Astrocyte of the spinal cord (primary cell): Measurements from ENCODE around the gene SPI1.

Source experiments
- DNase-seq: peaks from one replicate; pipeline ENCODE4 v3.0.0; 2011; ENCODE audit warnings: low read depth, low spot score
- H3K4me3 ChIP-seq: 2 replicates; pipeline ENCODE4 v1.5.1; 2011; ENCODE audit warnings: low read depth, mild to moderate bottlenecking, low read length, moderate library complexity
- in situ Hi-C: cut with HindIII; loops from 2 replicates; pipeline ENCODE4 v1.10.0; 2017; ENCODE audit warnings: low sequenced_read_pairs
- TF ChIP-seq, protein P1 (sequence below): IDR thresholded peaks from 2 replicates; pipeline ENCODE4 v1.5.1; 2012; ENCODE audit warnings: low read depth, mild to moderate bottlenecking, low read length, inconsistent platforms

The SPI1 gene

DNA sequence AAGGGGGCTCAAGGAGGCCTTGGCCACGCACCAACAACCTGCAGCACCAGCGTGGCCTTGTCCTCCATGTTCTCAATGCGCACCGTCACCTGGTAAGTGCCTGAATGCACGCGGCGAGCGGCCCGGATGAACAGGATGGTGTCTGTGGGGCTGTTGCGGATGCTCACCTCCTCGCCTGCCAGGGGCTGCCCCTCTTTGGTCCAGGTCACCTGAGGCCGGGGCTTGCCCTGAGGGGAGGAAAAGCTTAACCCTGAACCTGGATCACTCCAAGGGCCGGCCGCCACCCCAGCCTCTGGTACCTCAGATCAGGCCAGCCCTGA lies 44.9 kb downstream of the SPI1 start:
- in situ Hi-C loops, result no loop called here
- H3K4me3 ChIP-seq, result no peak overlapping the region
- no peak for DNase-seq
- TF ChIP-seq, protein P1, sequence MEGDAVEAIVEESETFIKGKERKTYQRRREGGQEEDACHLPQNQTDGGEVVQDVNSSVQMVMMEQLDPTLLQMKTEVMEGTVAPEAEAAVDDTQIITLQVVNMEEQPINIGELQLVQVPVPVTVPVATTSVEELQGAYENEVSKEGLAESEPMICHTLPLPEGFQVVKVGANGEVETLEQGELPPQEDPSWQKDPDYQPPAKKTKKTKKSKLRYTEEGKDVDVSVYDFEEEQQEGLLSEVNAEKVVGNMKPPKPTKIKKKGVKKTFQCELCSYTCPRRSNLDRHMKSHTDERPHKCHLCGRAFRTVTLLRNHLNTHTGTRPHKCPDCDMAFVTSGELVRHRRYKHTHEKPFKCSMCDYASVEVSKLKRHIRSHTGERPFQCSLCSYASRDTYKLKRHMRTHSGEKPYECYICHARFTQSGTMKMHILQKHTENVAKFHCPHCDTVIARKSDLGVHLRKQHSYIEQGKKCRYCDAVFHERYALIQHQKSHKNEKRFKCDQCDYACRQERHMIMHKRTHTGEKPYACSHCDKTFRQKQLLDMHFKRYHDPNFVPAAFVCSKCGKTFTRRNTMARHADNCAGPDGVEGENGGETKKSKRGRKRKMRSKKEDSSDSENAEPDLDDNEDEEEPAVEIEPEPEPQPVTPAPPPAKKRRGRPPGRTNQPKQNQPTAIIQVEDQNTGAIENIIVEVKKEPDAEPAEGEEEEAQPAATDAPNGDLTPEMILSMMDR, result no peak

DNA sequence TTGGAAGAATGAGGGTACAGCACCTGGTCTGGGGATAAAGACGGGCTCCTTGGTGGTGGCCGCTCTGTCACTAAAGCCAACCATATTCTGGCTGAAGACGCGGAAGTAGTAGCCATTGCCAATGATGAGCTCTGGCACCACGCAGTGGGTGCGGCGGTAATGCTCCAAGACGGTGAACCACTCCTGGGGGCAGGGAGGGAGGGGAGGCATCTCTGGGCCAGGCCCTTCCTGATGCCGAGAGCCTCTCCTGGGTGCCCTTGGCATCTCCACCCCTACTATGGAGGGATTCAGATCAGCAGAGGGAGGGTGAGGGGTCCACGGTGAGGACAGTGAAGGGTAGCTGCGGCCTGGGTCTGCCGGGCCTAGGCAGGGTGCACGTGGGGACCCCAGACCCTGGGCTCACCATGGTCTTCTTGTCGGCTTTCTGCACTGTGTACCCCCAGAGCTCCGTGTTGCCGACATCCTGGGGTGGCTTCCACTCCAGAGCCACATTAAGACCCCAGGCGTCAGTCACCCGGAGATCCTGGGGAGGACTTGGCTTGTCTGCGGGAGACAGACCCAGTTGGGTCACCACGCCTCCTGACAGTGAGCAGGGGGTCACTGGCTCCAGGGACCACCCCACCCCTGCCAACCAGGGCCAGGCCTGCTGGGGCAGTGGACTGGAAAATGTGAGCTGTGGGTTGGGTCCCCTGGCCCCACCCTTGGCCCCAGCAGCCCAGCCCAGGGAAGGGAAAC lies 45.4 kb downstream of the SPI1 start:
- DNase-seq, result no peak
- TF ChIP-seq, protein P1, result no peak
- in situ Hi-C loops, result no loop called here
- no peak overlapping the region for H3K4me3 ChIP-seq

- TF ChIP-seq, protein P1, result no peak
- H3K4me3 ChIP-seq, result no peak overlapping the region
- DNase-seq, result no peak
- in situ Hi-C loops, result no loop called here
These were observed 46.0 kb downstream of the SPI1 start for GRCh38 chr11:47332303-47332711.

DNA sequence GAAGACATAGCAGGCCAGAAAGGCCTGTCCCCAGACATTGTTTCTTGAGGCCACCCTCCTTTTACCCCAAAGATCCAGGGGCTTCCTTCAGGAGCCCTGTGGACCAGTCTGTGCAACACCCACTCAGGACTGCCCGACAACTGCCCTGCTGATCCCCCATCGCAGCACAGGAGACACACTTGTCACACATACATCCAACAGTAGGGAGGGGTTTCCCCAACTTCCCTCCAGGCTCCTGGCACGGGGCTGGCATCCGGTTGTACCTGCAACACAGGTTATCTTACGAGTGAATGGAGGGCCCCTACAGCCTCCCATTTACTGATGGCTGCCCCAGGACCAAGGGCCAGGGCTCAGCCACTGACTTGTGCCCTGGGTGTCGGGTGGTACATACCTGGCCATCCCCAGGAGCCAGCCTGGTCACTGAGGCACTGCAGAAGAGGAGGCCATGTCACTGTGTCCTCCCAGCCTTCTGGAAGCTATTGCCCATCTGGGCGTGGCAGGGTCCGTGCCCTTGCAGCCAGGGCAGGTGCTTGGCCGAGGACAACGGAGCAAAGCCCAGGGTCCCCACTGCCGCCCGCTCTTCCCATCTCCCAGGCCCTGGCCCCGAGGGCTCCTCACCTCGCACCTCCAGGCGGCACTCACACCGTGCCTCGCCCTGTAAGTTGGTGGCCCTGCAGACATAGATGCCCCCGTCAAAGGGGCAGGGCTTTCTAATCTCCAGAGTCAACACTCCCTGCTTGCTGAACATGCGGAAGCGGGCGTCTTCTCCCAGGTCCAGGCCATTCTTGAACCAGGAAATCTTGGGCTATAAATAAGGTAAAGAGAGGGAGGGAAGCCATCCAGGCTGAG lies 46.7 kb downstream of the SPI1 start:
- TF ChIP-seq, protein P1, result no peak
- no peak for DNase-seq
- no peak overlapping the region for H3K4me3 ChIP-seq
- in situ Hi-C loops, result no loop called here

DNA sequence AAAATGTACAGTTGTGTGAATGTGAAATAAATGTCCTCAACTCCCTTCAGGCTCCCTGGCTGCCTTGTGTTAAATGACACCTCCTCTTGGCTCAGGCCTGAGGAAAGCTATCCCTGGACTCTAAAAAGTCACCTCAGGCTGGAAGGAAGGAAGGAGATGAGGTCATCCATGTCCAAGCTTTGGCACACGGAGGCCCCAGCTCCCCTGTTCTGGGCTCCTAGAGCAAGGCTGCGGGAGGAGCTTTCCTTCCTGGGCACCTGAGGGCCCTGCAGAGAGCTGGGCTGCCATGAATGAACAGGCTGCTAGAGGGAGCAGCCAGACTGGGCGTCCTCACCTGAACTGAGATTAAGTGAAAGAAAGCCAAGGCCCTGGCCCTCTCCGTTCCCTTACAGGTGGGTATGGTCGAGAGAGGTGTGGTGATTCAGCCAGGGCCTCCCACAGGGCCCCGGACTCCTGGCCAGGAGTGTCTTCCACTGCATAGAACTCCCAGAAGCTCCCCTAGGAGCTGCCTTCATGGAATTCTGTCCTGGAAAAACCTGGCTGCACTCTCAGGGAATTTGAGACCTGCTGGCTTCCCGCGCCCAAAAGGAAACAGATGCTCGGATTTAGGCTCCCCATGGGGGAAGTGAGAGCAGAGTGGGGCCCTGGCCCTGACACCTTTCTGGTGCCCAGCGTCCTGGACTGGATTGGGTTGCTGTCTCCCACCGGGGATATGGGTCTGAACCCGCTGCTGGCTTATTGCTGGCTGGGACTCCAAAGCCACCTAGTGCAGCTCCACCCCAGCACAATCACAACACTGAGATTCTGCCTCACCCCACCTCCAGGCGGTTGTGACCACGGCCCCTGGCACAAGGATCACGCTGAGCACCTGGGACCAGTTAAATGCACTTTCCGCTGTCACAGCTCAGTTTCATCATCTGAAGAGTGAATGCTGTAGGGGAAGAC lies 48.1 kb downstream of the SPI1 start:
- no peak overlapping the region for H3K4me3 ChIP-seq
- TF ChIP-seq, protein P1, result no peak
- DNase-seq, result peak; percentile 8
- in situ Hi-C loops, result no loop called here

- no peak overlapping the region for H3K4me3 ChIP-seq
- in situ Hi-C loops, result no loop called here
- no peak for DNase-seq
- TF ChIP-seq, protein P1, result no peak
These were observed 48.8 kb downstream of the SPI1 start for GRCh38 chr11:47329431-47329986.
